ENCODE measurements around the gene KCNQ4. TPM values are rescaled to one million over a fixed set of nuclear protein-coding genes. Genes with fewer than 3 reads are reported as not detected.
A peak's percentile ranks its signal among the peaks of the same experiment; 100 is the strongest.

Gene KCNQ4
- total RNA-seq, 1 experiment from 2014 or later: 0.05 TPM

DNA sequence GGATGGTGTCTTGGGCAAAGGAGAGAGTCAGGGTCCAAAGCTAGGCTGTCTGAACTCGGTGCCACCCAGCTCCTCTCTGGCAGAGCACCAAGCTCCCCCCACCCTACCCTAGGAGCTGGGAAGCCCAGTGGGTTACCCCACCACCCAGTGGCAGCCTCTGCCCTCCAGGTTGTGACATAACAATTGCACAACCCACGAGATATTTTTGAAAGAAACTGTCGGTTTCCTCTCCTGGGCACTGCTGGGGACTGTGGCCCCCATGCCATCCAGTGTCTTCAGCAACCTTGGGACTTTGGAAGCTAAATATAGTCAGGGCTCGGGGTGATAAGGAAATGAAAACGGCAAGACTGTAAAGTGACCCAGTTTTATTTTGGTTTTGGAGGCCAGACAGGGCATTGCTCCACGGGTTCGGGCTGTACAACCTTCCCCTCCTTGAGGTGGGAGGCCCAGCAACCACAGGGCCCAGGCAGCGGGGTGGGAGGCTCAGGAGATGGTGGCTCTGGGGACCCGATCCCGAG is 77.2 kb downstream of the KCNQ4 start:
- no peak for DNase-seq (ENCODE audit: low read depth in 1 of 2, low spot score in 2 of 2)
- peaks cover 25% of the 10 kb centered on the region for H3K4me1 ChIP-seq (replicated peaks)
- H3K4me3 ChIP-seq: no peak overlapping the region; the same call in 1 of the 2 replicates
- H3K27me3 ChIP-seq (replicated peaks): 0 out of 2 replicates have a peak, but pooled peaks cover 3% of the 10 kb centered on the region
- 0 out of 2 replicates have a peak, but pooled peaks cover 4% of the 10 kb centered on the region for H3K9me3 ChIP-seq (replicated peaks)
- no peak overlapping the region for H3K27ac ChIP-seq
- H3K36me3 ChIP-seq: no peaks in the 10 kb centered on the region; the same call in 1 of the 2 replicates

DNA sequence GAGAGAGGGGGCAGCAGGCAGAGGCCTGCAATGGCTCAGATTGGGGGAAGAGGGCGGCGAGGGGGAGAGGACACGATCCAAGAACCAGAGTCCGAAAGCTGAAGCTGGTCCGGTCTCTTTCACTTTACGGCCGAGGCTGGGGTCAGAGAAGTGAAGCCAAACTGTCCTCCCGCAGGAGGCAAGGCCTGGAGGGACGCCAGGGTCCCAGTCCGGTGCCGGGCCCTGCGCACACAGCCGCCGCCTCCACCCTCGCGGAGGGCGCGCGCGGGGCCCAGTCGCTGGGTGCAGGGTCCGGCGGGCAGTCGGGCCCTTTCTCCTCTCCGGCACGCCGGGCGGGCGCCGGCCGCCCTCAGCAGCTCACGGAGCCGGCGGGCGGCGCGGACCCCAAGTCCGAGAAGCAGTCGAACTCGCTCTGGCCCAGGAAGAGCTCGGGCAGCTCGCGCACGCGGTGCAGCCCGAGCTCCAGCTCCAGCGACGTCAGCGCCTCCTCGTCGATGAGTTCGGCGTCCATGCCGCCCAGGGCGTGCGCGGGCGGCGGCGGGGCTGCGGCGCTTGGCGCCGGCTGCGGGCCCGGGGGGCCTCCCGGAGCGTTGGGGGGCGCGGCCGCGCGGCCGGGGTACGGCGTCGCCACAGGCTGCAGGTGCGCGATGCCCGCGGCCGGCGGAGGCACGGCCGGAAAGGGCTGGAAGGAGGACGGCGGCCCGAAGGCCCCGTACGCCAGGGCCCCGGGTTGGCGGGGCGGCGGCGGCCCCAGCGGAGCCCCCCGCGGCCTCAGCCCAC is 77.8 kb downstream of the KCNQ4 start:
- no peak for DNase-seq (ENCODE audit: low read depth in 1 of 2, low spot score in 2 of 2)
- H3K27me3 ChIP-seq (replicated peaks): 0 out of 2 replicates have a peak, but pooled peaks cover 3% of the 10 kb centered on the region

DNA sequence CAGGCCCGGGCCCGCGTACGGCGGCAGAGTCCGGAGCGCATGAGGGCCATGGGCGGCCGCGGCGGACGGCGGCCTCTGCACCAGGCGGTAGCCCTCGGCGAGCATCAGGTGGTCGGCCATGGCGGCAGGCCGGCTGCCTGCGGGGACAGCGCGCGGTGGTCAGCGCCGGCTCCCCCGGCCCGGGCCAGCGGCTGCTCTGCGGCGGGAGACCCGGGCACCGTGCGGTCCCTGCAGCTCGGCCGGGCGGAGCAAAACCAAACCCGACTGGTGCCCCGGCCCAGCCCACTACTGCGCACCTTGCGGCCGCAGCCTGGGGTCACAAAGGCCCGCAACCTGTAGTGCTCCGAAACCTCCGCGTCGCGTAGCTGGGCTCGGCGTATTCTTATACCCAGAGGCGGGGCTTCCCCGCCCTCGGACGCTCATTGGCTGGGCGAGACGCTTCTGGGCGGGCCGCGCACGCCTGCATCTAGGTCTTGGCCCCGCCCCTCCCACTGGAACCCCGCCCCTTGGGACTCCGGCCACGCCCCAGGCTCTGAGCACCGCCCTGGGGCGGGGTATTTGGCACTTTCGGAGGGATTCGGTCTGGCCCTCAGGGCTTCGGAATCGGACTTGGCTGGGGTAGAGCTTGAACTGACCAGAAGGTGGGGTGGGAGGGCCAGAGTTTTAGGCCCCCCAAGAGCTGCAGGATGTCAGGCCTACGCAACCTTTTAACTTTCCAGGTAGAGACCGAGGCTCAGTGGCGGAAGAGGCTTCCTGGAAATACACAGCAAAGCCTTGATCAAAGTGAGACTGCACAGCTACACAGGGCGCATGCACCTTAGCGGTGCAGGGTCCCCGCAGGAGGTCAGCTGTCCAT is 78.6 kb downstream of the KCNQ4 start, which contains the start of gene CITED4:
Gene CITED4, minus strand, starts transcription at position 356 of the 856 bp plus-strand sequence. Its CDS starts 236 bp downstream, at position 120.
- peak within 1 kb of the TSS; percentile 54 for H3K4me3 ChIP-seq
- 0 out of 2 replicates have a peak, but pooled peaks cover 4% of the 10 kb centered on the region for H3K9me3 ChIP-seq (replicated peaks)
- H3K27ac ChIP-seq: no peak within 1 kb of the TSS
- peak; percentile 88 to 95 for DNase-seq (ENCODE audit: low read depth in 1 of 2, low spot score in 2 of 2)
- H3K27me3 ChIP-seq (replicated peaks): 0 out of 2 replicates have a peak, but pooled peaks cover 3% of the 10 kb centered on the region
- H3K4me1 ChIP-seq (replicated peaks): peaks cover 40% of the 10 kb centered on the region
- H3K36me3 ChIP-seq: no peaks in the 10 kb centered on the region; the same call in 1 of the 2 replicates

More for the DNA sequence above, 77.8 kb downstream of the KCNQ4 start:
- 0 out of 2 replicates have a peak, but pooled peaks cover 4% of the 10 kb centered on the region for H3K9me3 ChIP-seq (replicated peaks)
- H3K4me1 ChIP-seq (replicated peaks): peaks cover 31% of the 10 kb centered on the region
- peak overlapping the region; percentile 54 for H3K4me3 ChIP-seq
- H3K36me3 ChIP-seq: no peaks in the 10 kb centered on the region; the same call in 1 of the 2 replicates
- H3K27ac ChIP-seq: no peak overlapping the region

DNA sequence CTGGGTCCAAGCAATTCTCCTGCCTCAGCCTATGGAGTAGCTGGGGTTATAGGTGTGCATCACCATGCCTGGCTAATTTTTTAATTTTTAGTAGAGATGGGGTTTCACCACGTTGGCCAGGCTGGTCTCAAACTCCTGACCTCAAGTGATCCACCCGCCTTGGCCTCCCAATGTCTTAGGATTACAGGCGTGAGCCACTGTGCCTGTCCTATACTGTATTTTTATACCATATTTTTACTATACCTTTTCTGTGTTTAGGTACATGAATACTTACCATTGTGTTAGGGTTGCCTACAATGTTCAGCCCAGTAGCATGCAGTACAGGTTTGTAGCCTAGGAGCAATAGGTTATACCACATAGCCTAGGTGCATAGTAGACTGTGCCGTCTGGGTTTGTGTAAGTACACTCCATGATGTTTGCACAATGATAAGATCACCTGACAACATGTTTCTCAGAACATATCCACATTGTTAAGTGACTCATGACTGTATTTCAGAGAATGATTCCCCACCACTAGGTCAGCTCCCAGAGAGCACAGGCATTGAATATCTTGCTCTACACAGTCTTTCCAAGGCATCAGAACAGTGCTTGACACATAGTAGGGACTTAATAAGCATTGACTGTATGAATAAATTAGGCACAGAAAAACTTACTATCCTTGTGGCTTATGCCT is 84.6 kb downstream of the KCNQ4 start:
- Histone ChIP-seq H3K27ac (no peak overlapping the region; the same call in 1 of the 2 replicates), H3K27me3 (replicated peaks) (no peaks in the 10 kb centered on the region), H3K36me3 (no peaks in the 10 kb centered on the region), H3K4me3 (no peak overlapping the region), H3K4me1 (replicated peaks) (peaks cover 44% of the 10 kb centered on the region), H3K9me3 (replicated peaks) (no peaks in the 10 kb centered on the region)
- peak in 1 of 2 experiments; percentile 19 for DNase-seq (ENCODE audit: low read depth in 1 of 2, low spot score in 2 of 2)

DNA sequence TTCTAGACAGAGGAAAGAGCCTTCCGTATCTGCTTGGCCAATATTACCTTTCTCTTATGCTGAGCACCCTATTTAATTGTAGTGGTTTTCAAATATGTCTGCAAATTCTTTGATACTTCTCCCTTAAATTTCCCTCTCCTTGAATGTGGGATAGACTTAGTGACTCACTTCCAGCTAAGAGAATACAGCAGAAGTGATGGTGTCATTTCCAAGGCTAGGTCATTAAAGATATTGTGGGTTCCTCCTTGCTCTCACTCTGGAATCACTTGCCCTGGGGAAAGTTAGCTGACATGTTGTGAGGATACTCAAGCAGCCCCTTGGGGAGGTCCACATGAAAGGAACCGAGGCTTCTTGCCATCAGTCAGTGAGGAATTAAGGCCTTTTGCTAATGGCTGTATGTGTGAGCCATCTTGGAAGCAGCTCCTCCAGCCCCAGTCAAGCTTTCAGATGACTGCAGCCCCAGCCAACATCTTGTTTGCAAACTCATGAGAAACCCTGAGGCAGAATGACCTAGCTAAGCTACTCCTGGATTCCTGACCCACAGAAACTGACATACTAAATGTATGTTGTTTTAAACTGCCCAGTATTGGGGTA is 86.6 kb downstream of the KCNQ4 start:
- H3K9me3 ChIP-seq (replicated peaks): no peaks in the 10 kb centered on the region
- H3K36me3 ChIP-seq: no peaks in the 10 kb centered on the region
- no peak overlapping the region for H3K4me3 ChIP-seq
- peaks cover 53% of the 10 kb centered on the region for H3K4me1 ChIP-seq (replicated peaks)
- no peak overlapping the region for H3K27ac ChIP-seq
- DNase-seq (ENCODE audit: low read depth in 1 of 2, low spot score in 2 of 2): no peak
- no peaks in the 10 kb centered on the region for H3K27me3 ChIP-seq (replicated peaks)

DNA sequence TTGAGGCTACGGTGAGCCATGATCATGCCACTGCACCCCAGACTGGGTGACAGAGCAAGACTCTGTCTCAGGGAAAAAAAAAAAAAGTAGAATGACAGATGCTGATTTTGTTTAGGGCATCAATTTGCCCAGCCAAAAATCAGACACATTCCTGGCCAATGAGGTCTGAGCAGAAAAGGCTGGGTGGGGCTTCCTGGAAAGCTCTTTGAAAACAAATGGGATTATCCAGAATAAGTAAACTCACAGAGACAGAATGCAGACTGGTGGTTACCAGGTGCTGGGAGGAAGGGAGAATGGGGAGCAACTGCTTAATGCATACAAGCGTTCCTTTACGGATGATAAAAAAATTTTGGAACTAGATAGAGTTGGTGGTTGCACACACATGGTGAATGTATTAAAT is 88.7 kb downstream of the KCNQ4 start:
- DNase-seq (ENCODE audit: low read depth in 1 of 2, low spot score in 2 of 2): peak in 1 of 2 experiments; percentile 16
- no peak overlapping the region for H3K27ac ChIP-seq
- peaks cover 8% of the 10 kb centered on the region for H3K9me3 ChIP-seq (replicated peaks)
- H3K4me3 ChIP-seq: no peak overlapping the region
- no peaks in the 10 kb centered on the region for H3K27me3 ChIP-seq (replicated peaks)
- H3K36me3 ChIP-seq: no peaks in the 10 kb centered on the region
- H3K4me1 ChIP-seq (replicated peaks): peaks cover 55% of the 10 kb centered on the region

DNA sequence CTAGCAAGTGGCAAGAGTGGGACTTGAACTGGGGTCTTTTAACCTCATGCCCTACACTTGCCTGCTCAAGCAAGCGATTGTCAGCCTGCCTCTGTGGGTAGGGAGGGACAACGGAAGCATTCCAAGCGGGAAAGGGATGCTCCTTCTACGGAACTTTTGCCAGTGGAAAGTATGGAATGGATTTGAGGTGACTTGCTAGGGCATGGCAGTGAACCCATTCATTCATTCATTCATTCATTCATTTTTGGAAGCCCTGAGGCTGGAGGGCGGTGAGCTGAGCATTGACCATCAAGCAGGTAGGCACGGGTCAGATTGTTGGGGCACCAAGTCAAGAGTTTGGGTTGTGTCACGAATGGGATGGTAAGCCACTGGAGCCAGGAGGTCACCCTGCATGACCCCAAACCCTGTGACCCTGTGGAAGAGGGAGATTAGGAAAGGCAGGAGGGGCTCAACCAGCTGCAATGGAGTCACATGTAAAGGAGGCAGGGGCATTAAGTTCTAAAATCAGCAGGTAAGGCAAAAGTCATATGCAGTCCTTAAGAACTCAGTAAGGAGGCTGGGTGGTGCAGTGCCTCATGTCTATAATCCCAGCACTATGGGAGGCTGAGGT is 90.4 kb downstream of the KCNQ4 start:
- Histone ChIP-seq H3K4me3 (no peak overlapping the region), H3K4me1 (replicated peaks) (peaks cover 60% of the 10 kb centered on the region), H3K36me3 (no peaks in the 10 kb centered on the region), H3K9me3 (replicated peaks) (peaks cover 8% of the 10 kb centered on the region), H3K27me3 (replicated peaks) (no peaks in the 10 kb centered on the region), H3K27ac (no peak overlapping the region)
- DNase-seq (ENCODE audit: low read depth in 1 of 2, low spot score in 2 of 2): no peak

DNA sequence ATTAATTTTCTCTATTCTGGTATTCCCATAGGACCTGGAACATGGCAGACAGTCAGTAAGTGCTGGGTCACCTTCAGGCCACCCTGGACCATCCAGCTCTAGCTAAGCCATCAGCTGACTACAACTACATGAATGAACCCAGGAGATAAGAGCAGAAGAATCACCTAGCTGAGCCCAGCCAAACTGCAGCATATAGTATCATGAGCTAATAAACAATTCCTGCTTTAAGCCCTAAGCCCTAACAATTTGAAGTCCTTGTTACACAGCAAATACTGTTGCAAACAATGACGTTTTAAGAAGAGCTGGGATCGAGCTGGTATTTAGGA is 92.8 kb downstream of the KCNQ4 start:
- H3K4me1 ChIP-seq (replicated peaks): peaks cover 72% of the 10 kb centered on the region
- DNase-seq (ENCODE audit: low read depth in 1 of 2, low spot score in 2 of 2): no peak
- H3K36me3 ChIP-seq: no peaks in the 10 kb centered on the region
- peaks cover 8% of the 10 kb centered on the region for H3K9me3 ChIP-seq (replicated peaks)
- H3K4me3 ChIP-seq: no peak overlapping the region
- H3K27me3 ChIP-seq (replicated peaks): no peaks in the 10 kb centered on the region
- H3K27ac ChIP-seq: peak overlapping the region; percentile 38

DNA sequence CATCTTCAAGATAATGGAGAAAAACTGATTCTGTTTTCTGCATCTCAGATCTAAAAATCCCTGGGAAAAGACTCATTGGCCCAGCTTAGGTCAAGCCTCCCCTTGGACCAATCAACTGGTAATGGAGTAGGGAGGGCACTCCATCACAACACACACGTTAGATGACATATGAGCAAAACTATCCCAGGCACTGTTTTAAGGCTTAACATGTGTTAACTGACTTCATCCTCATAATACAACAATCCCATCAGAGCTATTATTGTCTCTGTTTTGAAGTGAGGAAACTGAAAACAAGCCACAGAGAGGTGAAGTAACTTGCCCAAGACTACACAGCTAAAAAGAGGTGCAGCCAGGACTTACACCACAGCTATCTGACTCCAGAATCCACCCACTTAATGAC is 93.3 kb downstream of the KCNQ4 start:
- peaks cover 72% of the 10 kb centered on the region for H3K4me1 ChIP-seq (replicated peaks)
- H3K4me3 ChIP-seq: no peak overlapping the region
- H3K36me3 ChIP-seq: no peaks in the 10 kb centered on the region
- no peaks in the 10 kb centered on the region for H3K27me3 ChIP-seq (replicated peaks)
- H3K27ac ChIP-seq: peak overlapping the region; percentile 38
- no peak for DNase-seq (ENCODE audit: low read depth in 1 of 2, low spot score in 2 of 2)
- H3K9me3 ChIP-seq (replicated peaks): peaks cover 8% of the 10 kb centered on the region

DNA sequence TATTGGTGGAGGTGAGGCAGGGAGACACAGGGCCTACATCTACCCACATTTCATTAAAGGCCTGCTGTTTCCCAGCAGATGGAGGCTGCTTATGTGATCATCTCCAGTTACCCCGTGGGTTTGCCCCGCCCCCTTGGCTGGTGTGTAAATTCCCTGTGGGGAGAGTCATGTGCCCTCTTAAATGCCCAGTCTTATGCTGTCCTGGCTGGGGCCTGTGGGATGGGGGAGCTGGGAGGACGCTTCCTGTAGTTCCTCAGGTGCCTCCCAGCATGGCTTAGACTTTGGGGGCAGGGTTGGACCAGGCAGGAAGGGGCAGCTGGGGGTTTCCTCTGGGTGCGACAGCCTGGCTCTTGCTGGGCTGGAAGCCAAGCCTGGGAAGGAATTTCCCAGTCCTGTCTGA is 94.1 kb downstream of the KCNQ4 start:
- Histone ChIP-seq H3K36me3 (no peaks in the 10 kb centered on the region), H3K4me3 (no peak overlapping the region), H3K9me3 (replicated peaks) (peaks cover 8% of the 10 kb centered on the region), H3K27me3 (replicated peaks) (no peaks in the 10 kb centered on the region), H3K27ac (peak overlapping the region; percentile 38), H3K4me1 (replicated peaks) (peaks cover 64% of the 10 kb centered on the region)
- peak; percentile 73 to 87 for DNase-seq (ENCODE audit: low read depth in 1 of 2, low spot score in 2 of 2)

DNA sequence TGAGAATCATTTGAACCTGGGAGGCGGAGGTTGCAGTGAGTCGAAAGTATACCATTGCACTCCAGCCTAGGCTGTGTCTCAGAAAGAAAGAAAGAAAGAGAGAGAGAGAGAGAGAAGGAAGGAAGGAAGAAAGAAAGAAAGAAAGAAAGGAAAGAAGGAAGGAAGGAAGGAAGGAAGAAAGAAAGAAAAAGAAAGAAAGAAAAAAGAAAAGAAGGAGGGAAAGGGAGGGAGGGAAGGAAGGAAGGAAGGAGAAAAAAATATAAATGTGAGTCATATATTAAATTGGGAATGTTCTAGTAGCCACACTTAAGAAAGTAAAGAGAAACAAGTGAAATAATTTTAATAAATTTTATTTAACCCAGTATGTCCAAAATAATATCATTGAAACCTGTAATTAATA is 95.3 kb downstream of the KCNQ4 start:
- Histone ChIP-seq H3K27ac (peak overlapping the region; percentile 22; the same call in 1 of the 2 replicates), H3K9me3 (replicated peaks) (peaks cover 8% of the 10 kb centered on the region), H3K27me3 (replicated peaks) (no peaks in the 10 kb centered on the region), H3K4me1 (replicated peaks) (peaks cover 54% of the 10 kb centered on the region), H3K36me3 (no peaks in the 10 kb centered on the region), H3K4me3 (no peak overlapping the region)
- DNase-seq (ENCODE audit: low read depth in 1 of 2, low spot score in 2 of 2): no peak

DNA sequence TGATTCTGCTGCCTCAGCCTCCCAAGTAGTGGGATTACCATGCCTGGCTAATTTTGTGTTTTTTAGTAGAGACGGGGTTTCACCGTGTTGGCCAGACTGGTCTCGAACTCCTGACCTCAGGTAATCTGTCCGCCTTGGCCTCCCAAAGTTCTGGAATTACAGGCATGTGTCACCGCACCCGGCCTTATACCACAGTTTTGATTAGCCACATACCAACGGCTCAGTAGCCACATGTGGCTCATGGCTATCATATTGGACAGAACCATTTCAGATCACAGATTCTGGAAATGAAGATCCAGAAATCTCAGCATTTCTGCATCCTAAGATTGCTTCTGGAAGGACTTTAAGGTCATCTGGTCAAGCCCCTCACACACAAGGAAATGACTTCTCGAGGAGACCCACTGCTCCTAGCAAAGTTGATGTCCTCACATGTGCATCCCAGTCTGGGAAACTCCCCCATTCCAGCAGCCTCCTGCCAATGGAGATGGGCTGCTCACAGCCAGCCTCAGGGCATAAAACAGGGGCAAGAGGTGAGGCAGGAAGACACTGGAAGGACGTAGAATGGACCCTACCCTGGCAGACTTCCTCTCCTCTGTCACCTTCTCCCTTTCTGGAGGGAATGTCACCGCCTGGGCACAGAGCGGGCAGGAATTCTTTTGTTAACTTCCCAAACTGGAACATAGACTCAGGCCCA is 96.0 kb downstream of the KCNQ4 start:
- peaks cover 53% of the 10 kb centered on the region for H3K4me1 ChIP-seq (replicated peaks)
- peak overlapping the region; percentile 57 for H3K27ac ChIP-seq
- no peak overlapping the region for H3K4me3 ChIP-seq
- H3K9me3 ChIP-seq (replicated peaks): peaks cover 8% of the 10 kb centered on the region
- H3K27me3 ChIP-seq (replicated peaks): no peaks in the 10 kb centered on the region
- peak in 1 of 2 experiments; percentile 49 for DNase-seq (ENCODE audit: low read depth in 1 of 2, low spot score in 2 of 2)
- no peaks in the 10 kb centered on the region for H3K36me3 ChIP-seq
